Trophoblast cell (in vitro differentiated cells and primary cell): Measurements from ENCODE around the gene PFKFB3.

ENCODE experiments used
- DNase-seq, 2 donors: peaks; one replicate each; pipeline ENCODE4 v3.0.0-alpha.2; 2016
- H2AFZ ChIP-seq: 2 replicates; pipeline ENCODE4 v1.6.1; 2013; ENCODE audit warnings: low read length, moderate library complexity, mild to moderate bottlenecking; ENCODE audit not compliant: insufficient read depth, poor library complexity
- H2AK5ac ChIP-seq: 2 replicates; pipeline ENCODE4 v1.6.1; 2013; ENCODE audit warnings: mild to moderate bottlenecking, low read length
- H2BK120ac ChIP-seq: 2 replicates; pipeline ENCODE4 v1.6.1; 2013; ENCODE audit warnings: low read length, mild to moderate bottlenecking, moderate library complexity; ENCODE audit not compliant: insufficient read depth, poor library complexity
- H2BK12ac ChIP-seq: 2 replicates; pipeline ENCODE4 v1.6.1; 2013; ENCODE audit warnings: mild to moderate bottlenecking, low read length, moderate library complexity
- H2BK5ac ChIP-seq: 2 replicates; pipeline ENCODE4 v1.6.1; 2013; ENCODE audit warnings: low read length, low read depth, moderate library complexity, mild to moderate bottlenecking; ENCODE audit not compliant: poor library complexity
- H3K14ac ChIP-seq: 2 replicates; pipeline ENCODE4 v1.6.1; 2013; ENCODE audit warnings: mild to moderate bottlenecking, low read length
- H3K18ac ChIP-seq: 2 replicates; pipeline ENCODE4 v1.6.1; 2013; ENCODE audit warnings: mild to moderate bottlenecking, low read length
- H3K23ac ChIP-seq: 2 replicates; pipeline ENCODE4 v1.6.1; 2013; ENCODE audit warnings: low read length
- H3K27ac ChIP-seq: 2 replicates; pipeline ENCODE4 v1.5.1; 2013; ENCODE audit warnings: low read depth, mild to moderate bottlenecking, inconsistent platforms, low read length, moderate library complexity
- H3K27me3 ChIP-seq: 2 replicates; pipeline ENCODE4 v1.6.1; 2013; ENCODE audit warnings: inconsistent platforms, mild to moderate bottlenecking, low read length, moderate library complexity; ENCODE audit not compliant: insufficient read depth
- H3K36me3 ChIP-seq, 2 experiments: 1 replicate in 1 of 2; 2 replicates in 1 of 2; pipeline ENCODE4 v1.6.1; 2013; ENCODE audit warnings: low read length in 2 of 2, mild to moderate bottlenecking in 2 of 2, moderate library complexity in 1 of 2; ENCODE audit not compliant: insufficient read depth in 2 of 2, control insufficient read depth in 1 of 2
- H3K4ac ChIP-seq: 2 replicates; pipeline ENCODE4 v1.6.1; 2013; ENCODE audit warnings: low read depth, mild to moderate bottlenecking, low read length, moderate library complexity
- H3K4me1 ChIP-seq, 2 experiments: 1 replicate in 1 of 2; 2 replicates in 1 of 2; pipeline ENCODE4 v1.6.1; 2013; ENCODE audit warnings: low read length in 2 of 2, mild to moderate bottlenecking in 2 of 2, moderate library complexity in 1 of 2; ENCODE audit not compliant: insufficient read depth in 2 of 2, control insufficient read depth in 1 of 2
- H3K4me2 ChIP-seq: 2 replicates; pipeline ENCODE4 v1.6.1; 2013; ENCODE audit warnings: inconsistent platforms, mild to moderate bottlenecking, low read length, moderate library complexity
- H3K4me3 ChIP-seq: 2 replicates; pipeline ENCODE4 v1.5.1; 2013; ENCODE audit warnings: mild to moderate bottlenecking, low read depth, low read length, inconsistent platforms
- H3K79me1 ChIP-seq: one replicate; pipeline ENCODE4 v1.6.1; 2013; ENCODE audit warnings: low read length
- H3K79me2 ChIP-seq: 2 replicates; pipeline ENCODE4 v1.6.1; 2013; ENCODE audit warnings: low read length, mild to moderate bottlenecking; ENCODE audit not compliant: control insufficient read depth, insufficient read depth, poor library complexity
- H3K9ac ChIP-seq: 2 replicates; pipeline ENCODE4 v1.6.1; 2013; ENCODE audit warnings: mild to moderate bottlenecking, low read length
- H3K9me3 ChIP-seq: 2 replicates; pipeline ENCODE4 v1.6.1; 2013; ENCODE audit warnings: low read depth, mild to moderate bottlenecking, control low read depth, inconsistent platforms, low read length; ENCODE audit not compliant: insufficient read depth
- H4K12ac ChIP-seq: 2 replicates; pipeline ENCODE4 v1.6.1; 2013; ENCODE audit warnings: low read depth, mild to moderate bottlenecking, low read length, moderate library complexity
- H4K8ac ChIP-seq: 2 replicates; pipeline ENCODE4 v1.6.1; 2013; ENCODE audit warnings: low read depth, mild to moderate bottlenecking, low read length, moderate library complexity
- H4K91ac ChIP-seq: one replicate; pipeline ENCODE4 v1.6.1; 2013; ENCODE audit warnings: low read depth, mild to moderate bottlenecking, low read length, moderate library complexity
- WGBS: extraction: QIAGEN DNeasy Blood & Tissue Kit; methylation state at CpG from one replicate; pipeline ENCODE4 v1.1.7; 2013; ENCODE audit warnings: missing lambda C conversion rate; ENCODE audit not compliant: insufficient read length, insufficient coverage; ENCODE audit errors: extremely low coverage; 5-methylcytosine and 5-hydroxymethylcytosine counted together

The PFKFB3 gene

DNA sequence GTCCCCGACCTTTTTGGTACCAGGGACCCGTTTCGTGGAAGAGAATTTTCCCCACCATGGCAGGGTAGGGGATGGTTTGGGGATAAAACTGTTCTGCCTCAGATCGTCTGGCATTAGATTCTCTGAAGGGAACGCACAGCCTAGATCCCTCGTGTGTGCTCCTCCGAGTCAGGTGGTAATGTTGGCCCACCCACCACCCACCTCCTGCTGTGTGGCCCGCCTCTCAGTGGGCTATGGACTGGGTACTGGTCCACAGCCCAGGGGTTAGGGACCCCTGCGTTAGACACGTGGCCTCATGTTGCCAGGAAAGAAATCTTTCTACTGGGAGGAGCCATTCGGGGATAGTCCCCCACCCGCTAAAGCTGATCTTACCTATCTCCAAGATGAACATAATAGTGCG, 27.0 kb downstream of the PFKFB3 start:
- Histone ChIP-seq H2BK5ac (no peak overlapping the region), H3K9me3 (no peaks in the 10 kb centered on the region), H3K27ac (no peak overlapping the region), H3K36me3 (peaks cover 93% of the 10 kb centered on the region in 2 experiments), H3K4ac (no peak overlapping the region), H3K79me2 (no peaks in the 10 kb centered on the region), H2BK12ac (no peak overlapping the region), H2BK120ac (no peak overlapping the region), H3K14ac (no peak overlapping the region), H3K18ac (no peak overlapping the region), H2AK5ac (no peak overlapping the region), H2AFZ (no peak overlapping the region), H3K79me1 (peaks cover 2% of the 10 kb centered on the region), H3K9ac (no peak overlapping the region), H3K23ac (no peak overlapping the region), H4K8ac (no peak overlapping the region), H3K4me2 (no peak overlapping the region), H3K27me3 (no peaks in the 10 kb centered on the region), H3K4me1 (no peaks in the 10 kb centered on the region), H4K91ac (no peak overlapping the region), H3K4me3 (no peak overlapping the region), H4K12ac (no peak overlapping the region)
- DNase-seq: no peak
- no CpG with 5 or more reads among the region's 13 CpGs for WGBS

DNA sequence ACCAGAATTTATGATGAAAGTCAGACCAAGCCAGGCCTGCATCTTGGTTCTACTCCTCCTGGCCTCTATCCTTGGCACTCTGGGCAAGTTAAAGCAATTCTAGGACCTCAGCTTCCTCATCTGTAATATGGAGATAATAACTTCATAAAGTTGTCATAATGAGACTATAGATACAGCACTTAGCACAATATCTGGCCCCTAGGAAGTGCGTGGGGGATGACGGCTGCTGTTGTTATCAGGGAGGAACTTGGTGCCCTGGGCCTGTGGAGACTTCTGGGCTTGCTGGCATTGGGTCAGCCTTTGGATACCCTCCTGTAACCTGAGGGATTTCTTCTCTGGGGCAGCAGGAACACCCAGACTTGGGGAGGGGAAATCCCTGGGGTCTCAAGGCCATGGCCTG, 27.6 kb downstream of the PFKFB3 start:
- no peak overlapping the region for H2AK5ac ChIP-seq
- no peak overlapping the region for H3K4ac ChIP-seq

DNA sequence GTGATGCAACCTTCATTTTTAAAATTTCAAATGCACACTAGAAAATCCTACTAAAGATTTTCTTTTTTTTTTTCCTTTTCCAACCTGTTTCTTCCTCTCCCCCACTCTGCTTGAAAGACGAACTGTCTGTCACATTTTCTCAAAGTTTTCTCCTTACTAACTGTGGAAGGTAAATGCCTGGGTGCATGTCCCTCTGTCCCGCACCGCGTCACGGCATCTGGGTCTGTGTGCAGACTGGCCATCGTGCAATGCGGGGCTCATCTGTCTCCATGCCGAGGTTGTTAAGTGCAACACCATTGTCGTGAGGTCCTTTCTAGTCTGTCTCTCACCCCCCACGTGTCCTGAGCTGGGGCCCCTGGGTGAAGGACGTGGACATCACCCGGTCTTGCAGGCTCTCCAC, 28.4 kb downstream of the PFKFB3 start:
- no peak for DNase-seq
- Histone ChIP-seq H3K4ac (no peak overlapping the region), H3K18ac (no peak overlapping the region), H3K79me2 (no peaks in the 10 kb centered on the region), H3K4me2 (no peak overlapping the region), H2AFZ (no peak overlapping the region), H3K4me3 (no peak overlapping the region), H4K12ac (no peak overlapping the region), H4K91ac (no peak overlapping the region), H3K9ac (no peak overlapping the region), H3K4me1 (no peaks in the 10 kb centered on the region), H3K23ac (no peak overlapping the region), H3K27me3 (no peaks in the 10 kb centered on the region), H3K9me3 (no peaks in the 10 kb centered on the region), H3K79me1 (no peaks in the 10 kb centered on the region), H2BK12ac (no peak overlapping the region), H3K36me3 (peaks cover 83 to 84% of the 10 kb centered on the region in 2 experiments), H3K14ac (no peak overlapping the region), H2BK5ac (no peak overlapping the region), H4K8ac (no peak overlapping the region), H2AK5ac (no peak overlapping the region), H3K27ac (no peak overlapping the region), H2BK120ac (no peak overlapping the region)
- no CpG with 5 or more reads among the region's 12 CpGs for WGBS

More for the DNA sequence above, 27.6 kb downstream of the PFKFB3 start:
- no peaks in the 10 kb centered on the region for H3K79me1 ChIP-seq
- H3K36me3 ChIP-seq: peaks cover 87 to 88% of the 10 kb centered on the region in 2 experiments
- H3K9ac ChIP-seq: no peak overlapping the region
- H4K8ac ChIP-seq: no peak overlapping the region
- H2BK5ac ChIP-seq: no peak overlapping the region
- no peak for DNase-seq
- H3K27ac ChIP-seq: no peak overlapping the region
- H3K9me3 ChIP-seq: no peaks in the 10 kb centered on the region
- H4K12ac ChIP-seq: no peak overlapping the region
- H3K79me2 ChIP-seq: no peaks in the 10 kb centered on the region
- H4K91ac ChIP-seq: no peak overlapping the region
- no peak overlapping the region for H3K4me3 ChIP-seq
- H3K23ac ChIP-seq: no peak overlapping the region
- H3K18ac ChIP-seq: no peak overlapping the region
- WGBS: no CpG with 5 or more reads among the region's 2 CpGs
- H3K27me3 ChIP-seq: no peaks in the 10 kb centered on the region
- no peaks in the 10 kb centered on the region for H3K4me1 ChIP-seq
- H2BK12ac ChIP-seq: no peak overlapping the region
- H2AFZ ChIP-seq: no peak overlapping the region
- no peak overlapping the region for H3K4me2 ChIP-seq
- no peak overlapping the region for H2BK120ac ChIP-seq
- no peak overlapping the region for H3K14ac ChIP-seq

DNA sequence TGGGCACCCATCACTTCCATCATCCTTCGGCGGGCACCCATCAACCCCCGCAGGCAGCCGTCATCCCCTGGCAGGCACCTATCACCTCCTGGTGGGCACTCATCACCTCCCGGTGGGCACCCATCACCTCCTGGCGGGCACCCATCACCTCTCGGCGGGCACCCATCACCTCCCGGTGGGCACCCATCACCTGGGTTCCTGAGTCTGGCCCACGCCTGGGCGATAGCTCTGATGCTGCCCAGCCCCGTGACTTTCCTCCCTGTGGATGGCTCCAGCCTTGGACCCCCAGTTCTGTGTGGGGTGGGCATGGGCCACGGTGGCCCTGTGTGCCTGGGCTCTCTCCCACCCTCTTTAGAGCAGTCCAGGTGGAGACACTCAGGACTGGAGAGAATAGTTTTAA, 29.0 kb downstream of the PFKFB3 start:
- Histone ChIP-seq H3K79me2 (no peaks in the 10 kb centered on the region), H3K9ac (no peak overlapping the region), H2BK5ac (no peak overlapping the region), H3K9me3 (no peaks in the 10 kb centered on the region), H3K23ac (no peak overlapping the region), H3K27me3 (no peaks in the 10 kb centered on the region), H4K8ac (no peak overlapping the region), H4K91ac (no peak overlapping the region), H3K4me1 (no peaks in the 10 kb centered on the region), H3K4me3 (no peak overlapping the region), H3K79me1 (no peaks in the 10 kb centered on the region), H3K14ac (no peak overlapping the region), H2BK120ac (no peak overlapping the region), H2AFZ (no peak overlapping the region), H3K36me3 (peaks cover 83 to 84% of the 10 kb centered on the region in 2 experiments), H3K18ac (no peak overlapping the region), H3K27ac (no peak overlapping the region), H2AK5ac (no peak overlapping the region), H2BK12ac (no peak overlapping the region), H4K12ac (no peak overlapping the region), H3K4me2 (no peak overlapping the region), H3K4ac (no peak overlapping the region)
- DNase-seq: no peak
- no CpG with 5 or more reads among the region's 13 CpGs for WGBS
